ENCODE results near the gene TMSB4X. TPM values are rescaled to one million over a fixed set of nuclear protein-coding genes. Genes with fewer than 3 reads are reported as not detected.

TMSB4X gene
- total RNA-seq, 2 experiments from 2014 or later = 1,476 to 1,540 TPM

DNA sequence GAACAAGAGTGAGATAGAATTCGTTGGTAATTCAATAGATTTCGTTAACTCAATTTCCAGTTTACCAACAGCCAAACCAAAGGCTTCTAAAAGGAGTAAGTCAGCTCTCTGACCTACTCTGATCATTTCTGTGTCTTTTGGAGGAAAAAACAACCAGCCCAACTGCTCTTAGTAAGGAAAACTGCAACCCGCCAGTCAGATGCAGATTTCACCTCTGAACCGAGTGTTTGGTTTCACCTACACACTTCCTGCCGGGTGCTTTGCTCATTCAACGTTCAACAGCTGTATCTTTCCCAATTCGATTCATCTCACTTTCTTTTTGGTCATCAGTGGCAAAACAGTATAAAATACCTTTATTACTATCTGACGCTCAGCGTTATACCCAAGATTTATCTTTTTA is 24.5 kb downstream of the TMSB4X start:
- no peaks in the 10 kb centered on the region for H3K36me3 ChIP-seq (ENCODE audit: insufficient read depth, low read length)
- H3K9me2 ChIP-seq (ENCODE audit: insufficient read depth, low read length) = no peaks in the 10 kb centered on the region
- TF ChIP-seq CTCF (conservative IDR thresholded peaks at IDR 0.05; ENCODE audit: low read length) = no peak
- no peak for TF ChIP-seq EZH2phosphoT487 (IDR thresholded peaks at IDR 0.05; ENCODE audit: borderline replicate concordance, low read depth, low read length)
- CTCF ChIA-PET (ENCODE audit: unreplicated experiment) = no interaction called here
- H4K20me1 ChIP-seq (ENCODE audit: insufficient read depth, low read length) = no peaks in the 10 kb centered on the region
- H3K4me1 ChIP-seq (ENCODE audit: insufficient read depth, low read length, poor library complexity, severe bottlenecking) = peaks cover 55% of the 10 kb centered on the region
- H3K4me3 ChIP-seq (ENCODE audit: low read depth, low read length, poor library complexity, severe bottlenecking) = peak overlapping the region; percentile 62
- H2AFZ ChIP-seq (ENCODE audit: low read length) = peak overlapping the region; percentile 38; the same call in 1 of the 2 replicates
- H3K4me2 ChIP-seq (ENCODE audit: low read length) = peak overlapping the region; percentile 96
- intact Hi-C loops (cut with micrococcal nuclease; ENCODE audit: unreplicated experiment) = no loop called here
- DNase-seq (ENCODE audit: low spot score) = peak; percentile 62
- POLR2A ChIA-PET = interaction anchor here (0.9 to 4.9 kb wide), 5 partner anchors 20 to 88 kb away, joined by 3 to 35 read pairs (median 5); no protein-coding TSS in a partner anchor
- H3K79me2 ChIP-seq (ENCODE audit: insufficient read depth, low read depth, low read length) = no peaks in the 10 kb centered on the region
- peak overlapping the region; percentile 83 for H3K27ac ChIP-seq (ENCODE audit: low read depth, low read length, poor library complexity, severe bottlenecking)
- BruUV-seq (replicated peaks) = no TSS peak
- H3K9me3 ChIP-seq (ENCODE audit: low read length) = no peaks in the 10 kb centered on the region

DNA sequence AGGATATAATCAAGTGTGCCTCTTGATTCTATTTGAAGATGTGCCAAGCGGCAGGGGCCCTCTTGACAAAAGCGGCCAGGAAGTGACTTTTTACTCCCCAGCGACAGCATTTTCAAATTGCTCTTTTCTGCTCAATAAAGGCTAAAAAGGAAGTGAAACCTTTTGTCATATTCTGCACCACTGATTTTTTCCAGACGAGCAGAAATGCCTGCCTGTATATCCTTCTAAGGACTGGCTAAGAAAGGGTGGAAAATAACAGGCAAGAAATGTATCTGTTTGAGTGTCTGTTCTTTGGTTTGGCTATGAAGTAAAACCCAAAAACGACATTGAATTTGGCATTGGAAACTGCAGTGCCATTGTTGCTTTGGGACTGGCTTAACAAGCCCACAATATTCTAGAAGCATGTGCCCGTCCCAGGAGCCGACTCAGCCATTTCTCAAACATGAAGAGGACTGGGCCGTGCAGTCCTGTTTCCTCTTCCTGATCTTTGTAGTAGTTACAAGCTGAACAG is 25.4 kb downstream of the TMSB4X start:
- Histone ChIP-seq H3K4me3 (ENCODE audit: low read depth, low read length, poor library complexity, severe bottlenecking) (peak overlapping the region; percentile 62), H4K20me1 (ENCODE audit: insufficient read depth, low read length) (no peaks in the 10 kb centered on the region), H3K4me2 (ENCODE audit: low read length) (peak overlapping the region; percentile 96), H2AFZ (ENCODE audit: low read length) (peak overlapping the region; percentile 38; the same call in 1 of the 2 replicates), H3K9me3 (ENCODE audit: low read length) (no peaks in the 10 kb centered on the region), H3K27ac (ENCODE audit: low read depth, low read length, poor library complexity, severe bottlenecking) (peak overlapping the region; percentile 83), H3K36me3 (ENCODE audit: insufficient read depth, low read length) (no peaks in the 10 kb centered on the region), H3K9me2 (ENCODE audit: insufficient read depth, low read length) (no peaks in the 10 kb centered on the region), H3K79me2 (ENCODE audit: insufficient read depth, low read depth, low read length) (no peaks in the 10 kb centered on the region), H3K4me1 (ENCODE audit: insufficient read depth, low read length, poor library complexity, severe bottlenecking) (peaks cover 64% of the 10 kb centered on the region)
- peak; percentile 80 for DNase-seq (ENCODE audit: low spot score)
- CTCF ChIA-PET (ENCODE audit: unreplicated experiment) = interaction anchor here (1.0 kb wide), 1 partner anchor 86 kb away, joined by 3 read pairs; no protein-coding TSS in a partner anchor
- TF ChIP-seq EZH2phosphoT487 (IDR thresholded peaks at IDR 0.05; ENCODE audit: borderline replicate concordance, low read depth, low read length) (no peak), CTCF (conservative IDR thresholded peaks at IDR 0.05; ENCODE audit: low read length) (no peak)
- POLR2A ChIA-PET = interaction anchor here (0.5 to 4.9 kb wide), 10 partner anchors 8 to 487 kb away, joined by 3 to 35 read pairs (median 4); no protein-coding TSS in a partner anchor
- intact Hi-C loops (cut with micrococcal nuclease; ENCODE audit: unreplicated experiment) = loop anchor here (1.0 to 5.0 kb wide), 4 partner anchors 24 to 487 kb away; no protein-coding TSS in a partner anchor
- BruUV-seq (replicated peaks) = no TSS peak

DNA sequence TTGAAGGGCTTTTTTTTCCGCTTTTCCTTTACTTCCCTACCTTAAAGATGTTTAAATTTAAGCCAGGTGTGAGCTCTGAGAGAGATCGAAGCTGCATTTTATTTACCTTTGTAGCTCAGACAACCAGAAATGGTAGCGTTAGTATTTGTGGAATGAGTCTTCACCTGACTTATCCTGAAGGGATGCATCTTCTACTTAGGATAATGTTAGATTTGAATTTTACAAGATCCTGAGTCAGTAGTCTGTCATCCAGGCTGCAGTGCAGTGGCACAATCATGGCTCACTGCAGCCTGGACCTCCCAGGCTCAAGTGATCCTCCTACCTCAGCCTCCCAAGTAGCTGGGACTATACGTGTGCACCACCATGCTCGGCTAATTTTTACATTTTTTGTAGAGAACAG is 26.2 kb downstream of the TMSB4X start:
- no peaks in the 10 kb centered on the region for H4K20me1 ChIP-seq (ENCODE audit: insufficient read depth, low read length)
- peaks cover 71% of the 10 kb centered on the region for H3K4me1 ChIP-seq (ENCODE audit: insufficient read depth, low read length, poor library complexity, severe bottlenecking)
- peak overlapping the region; percentile 62 for H3K4me3 ChIP-seq (ENCODE audit: low read depth, low read length, poor library complexity, severe bottlenecking)
- H3K79me2 ChIP-seq (ENCODE audit: insufficient read depth, low read depth, low read length) = no peaks in the 10 kb centered on the region
- H3K4me2 ChIP-seq (ENCODE audit: low read length) = peak overlapping the region; percentile 96
- DNase-seq (ENCODE audit: low spot score) = no peak
- no peaks in the 10 kb centered on the region for H3K9me3 ChIP-seq (ENCODE audit: low read length)
- BruUV-seq (replicated peaks) = no TSS peak
- ChIA-PET CTCF (ENCODE audit: unreplicated experiment) (interaction anchor here (1.0 kb wide), 1 partner anchor 85 kb away, joined by 3 read pairs; no protein-coding TSS in a partner anchor), POLR2A (interaction anchor here (0.5 to 4.9 kb wide), 10 partner anchors 7 to 486 kb away, joined by 3 to 35 read pairs (median 4); no protein-coding TSS in a partner anchor)
- no peaks in the 10 kb centered on the region for H3K36me3 ChIP-seq (ENCODE audit: insufficient read depth, low read length)
- intact Hi-C loops (cut with micrococcal nuclease; ENCODE audit: unreplicated experiment) = loop anchor here (2.0 to 5.0 kb wide), 3 partner anchors 24 to 486 kb away; no protein-coding TSS in a partner anchor
- H2AFZ ChIP-seq (ENCODE audit: low read length) = no peak overlapping the region
- peak overlapping the region; percentile 83 for H3K27ac ChIP-seq (ENCODE audit: low read depth, low read length, poor library complexity, severe bottlenecking)
- H3K9me2 ChIP-seq (ENCODE audit: insufficient read depth, low read length) = no peaks in the 10 kb centered on the region
- no peak for TF ChIP-seq EZH2phosphoT487 (IDR thresholded peaks at IDR 0.05; ENCODE audit: borderline replicate concordance, low read depth, low read length)
- no peak for TF ChIP-seq CTCF (conservative IDR thresholded peaks at IDR 0.05; ENCODE audit: low read length)

Data from OCI-LY7 (cell line).